Measurements from ENCODE around the gene FLRT1. TPM values are rescaled to one million over a fixed set of nuclear protein-coding genes. Genes with fewer than 3 reads are reported as not detected.
"Not testable (repeated sequence)": the region's sequence is repeated elsewhere in the genome, so short reads cannot be mapped to it uniquely, and the experiment has no call there.

FLRT1 gene
- total RNA-seq, 1 donor from 2014 or later: 1.2 TPM

- no peak for DNase-seq (ENCODE audit: low spot score)
- intact Hi-C loops (cut with DNase I): no loop called here
Observed at GRCh38 chr11:64042301-64042700, 6.6 kb downstream of the FLRT1 start.

DNA sequence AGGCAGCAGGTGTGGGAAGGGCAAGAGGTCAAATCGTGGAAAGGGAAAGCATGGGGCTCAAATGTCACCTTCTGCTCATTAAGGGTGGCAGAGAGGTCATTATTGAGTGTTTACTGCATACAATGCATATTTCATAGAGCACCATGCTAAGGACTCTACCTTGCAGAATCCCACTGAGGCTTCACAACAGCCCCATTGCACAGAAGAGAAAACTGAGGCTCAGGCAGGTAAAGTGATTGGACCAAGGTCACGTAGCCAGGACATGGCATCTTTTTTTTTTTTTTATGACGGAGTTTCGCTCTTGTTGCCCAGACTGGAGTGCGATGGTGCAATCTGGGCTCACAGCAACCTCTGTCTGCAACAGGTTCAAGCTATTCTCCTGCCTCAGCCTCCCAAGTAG lies 7.8 kb downstream of the FLRT1 start:
- DNase-seq (ENCODE audit: low spot score): no peak
- intact Hi-C loops (cut with DNase I): no loop called here

DNA sequence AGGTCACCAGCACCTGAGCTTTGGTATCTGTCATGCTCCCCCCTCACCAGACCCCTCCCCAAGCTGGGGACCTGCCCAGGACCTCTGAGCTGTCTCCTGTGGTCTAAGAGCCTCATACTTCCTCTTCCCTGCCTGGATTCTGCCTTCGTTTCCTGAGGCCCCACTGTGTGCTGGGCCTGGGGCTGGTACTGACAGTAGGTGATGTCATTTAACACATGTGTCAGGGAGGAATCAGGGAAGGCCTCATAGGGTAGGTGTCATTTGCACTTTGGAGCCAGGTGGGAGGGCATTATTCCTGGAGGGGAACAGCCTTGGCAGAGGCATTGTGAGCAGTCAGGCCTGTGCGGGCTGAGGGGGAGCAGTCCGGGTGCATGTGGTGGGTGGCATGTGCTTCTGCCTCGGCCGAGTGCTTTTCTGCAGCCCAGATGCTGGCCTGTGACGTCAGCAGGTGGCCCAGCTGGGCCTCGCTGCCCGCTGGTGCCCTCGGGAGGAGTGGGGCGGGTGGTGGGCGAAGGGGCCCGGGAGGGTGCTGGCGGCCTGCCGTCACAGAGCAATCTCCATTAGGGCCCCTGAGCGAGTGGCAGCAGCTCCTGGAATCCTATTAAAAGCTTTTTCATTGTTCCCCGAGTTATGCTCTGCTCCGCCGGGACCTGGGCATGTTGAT lies 9.1 kb downstream of the FLRT1 start:
- no peak for DNase-seq (ENCODE audit: low spot score)
- intact Hi-C loops (cut with DNase I): no loop called here

- no peak for DNase-seq (ENCODE audit: low spot score)
- intact Hi-C loops (cut with DNase I): no loop called here
Observed at GRCh38 chr11:64045700-64046099, 10.0 kb downstream of the FLRT1 start.

GRCh38 chr11:64047373-64047772 lies 11.6 kb downstream of the FLRT1 start:
- DNase-seq (ENCODE audit: low spot score); intact Hi-C loops (cut with DNase I): not testable (repeated sequence)

DNA sequence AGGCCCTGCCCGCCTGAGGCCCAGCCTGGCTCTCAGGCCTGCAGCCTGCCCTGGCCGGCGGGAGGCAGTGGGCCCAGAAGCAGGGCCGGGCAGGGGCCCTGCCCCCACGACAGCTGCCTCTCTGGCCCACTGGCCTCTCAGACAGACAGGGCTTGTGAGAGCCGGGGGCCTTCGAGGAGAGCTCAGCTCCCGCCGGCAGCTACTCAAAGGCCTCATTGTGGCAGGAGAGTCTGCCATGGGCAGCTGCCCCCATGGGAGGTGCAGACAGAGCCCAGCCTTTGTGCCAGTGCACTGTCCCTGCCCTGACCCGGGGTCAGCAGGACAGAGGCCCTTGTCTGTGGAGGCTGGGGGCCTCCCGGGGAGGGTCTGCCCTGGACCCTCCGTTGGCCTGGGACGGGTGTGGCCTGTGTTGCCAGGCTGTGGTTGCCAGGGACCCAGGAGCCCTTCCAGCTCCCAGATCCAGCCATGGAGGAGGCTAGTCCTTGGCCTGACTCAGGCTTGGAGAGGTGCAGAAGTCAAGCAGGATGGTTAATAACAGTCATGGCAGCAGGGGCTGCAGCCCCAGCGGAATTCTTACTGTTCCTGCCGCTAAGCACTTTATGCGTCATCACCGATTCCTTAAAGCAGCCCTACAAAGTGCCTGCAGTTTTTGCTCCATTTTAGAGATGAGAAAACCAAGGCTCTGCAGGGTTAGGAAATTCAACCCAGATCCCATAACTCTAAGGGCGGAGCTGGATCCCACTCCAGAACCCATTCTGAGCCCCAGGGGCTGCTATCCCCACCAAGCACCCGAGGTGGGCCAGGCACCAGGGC lies 12.5 kb downstream of the FLRT1 start:
- DNase-seq (ENCODE audit: low spot score): no peak
- intact Hi-C loops (cut with DNase I): no loop called here

DNA sequence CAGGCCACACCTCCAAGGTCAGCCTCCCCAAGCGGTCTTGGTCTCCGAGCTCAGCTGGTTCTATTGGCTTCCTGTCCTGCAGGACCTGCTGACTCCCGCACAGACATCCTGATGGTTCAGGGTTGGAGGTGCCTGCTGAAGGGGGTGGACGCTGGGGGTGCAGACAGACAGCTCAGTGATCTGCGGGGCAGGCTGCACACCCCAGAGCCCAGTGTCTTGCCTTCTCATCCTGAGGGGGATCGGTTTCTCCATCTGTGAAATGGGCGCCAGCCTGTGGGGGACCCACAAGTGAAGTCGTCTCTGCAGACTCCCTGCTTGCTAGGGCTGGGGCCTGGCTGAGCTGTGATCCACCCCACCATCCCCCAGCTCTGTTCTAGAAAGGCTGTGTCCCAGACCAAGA lies 13.8 kb downstream of the FLRT1 start:
- intact Hi-C loops (cut with DNase I): no loop called here
- no peak for DNase-seq (ENCODE audit: low spot score)

DNA sequence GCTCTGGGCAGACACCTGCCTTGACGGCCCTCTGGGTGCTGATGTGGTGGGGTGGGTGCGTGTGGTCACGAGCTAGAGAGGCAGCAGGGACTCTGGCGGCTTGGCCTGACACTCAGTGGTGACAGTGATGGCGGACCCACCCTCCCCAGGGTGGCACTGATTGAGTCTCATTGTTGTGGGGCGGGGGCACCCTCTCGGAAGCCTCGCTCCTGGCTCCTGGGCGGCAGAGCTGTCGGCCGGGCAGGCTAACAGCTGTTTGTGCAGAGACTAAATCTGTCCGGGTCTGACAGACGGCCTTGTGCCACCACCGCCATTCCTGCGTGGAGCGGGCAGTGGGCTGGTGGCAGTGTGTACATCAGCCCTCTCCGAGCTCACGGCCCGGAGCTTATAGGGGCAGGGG lies 15.6 kb downstream of the FLRT1 start:
- intact Hi-C loops (cut with DNase I): no loop called here
- no peak for DNase-seq (ENCODE audit: low spot score)

GRCh38 chr11:64052436-64052835 lies 16.7 kb downstream of the FLRT1 start:
- intact Hi-C loops (cut with DNase I): no loop called here

DNA sequence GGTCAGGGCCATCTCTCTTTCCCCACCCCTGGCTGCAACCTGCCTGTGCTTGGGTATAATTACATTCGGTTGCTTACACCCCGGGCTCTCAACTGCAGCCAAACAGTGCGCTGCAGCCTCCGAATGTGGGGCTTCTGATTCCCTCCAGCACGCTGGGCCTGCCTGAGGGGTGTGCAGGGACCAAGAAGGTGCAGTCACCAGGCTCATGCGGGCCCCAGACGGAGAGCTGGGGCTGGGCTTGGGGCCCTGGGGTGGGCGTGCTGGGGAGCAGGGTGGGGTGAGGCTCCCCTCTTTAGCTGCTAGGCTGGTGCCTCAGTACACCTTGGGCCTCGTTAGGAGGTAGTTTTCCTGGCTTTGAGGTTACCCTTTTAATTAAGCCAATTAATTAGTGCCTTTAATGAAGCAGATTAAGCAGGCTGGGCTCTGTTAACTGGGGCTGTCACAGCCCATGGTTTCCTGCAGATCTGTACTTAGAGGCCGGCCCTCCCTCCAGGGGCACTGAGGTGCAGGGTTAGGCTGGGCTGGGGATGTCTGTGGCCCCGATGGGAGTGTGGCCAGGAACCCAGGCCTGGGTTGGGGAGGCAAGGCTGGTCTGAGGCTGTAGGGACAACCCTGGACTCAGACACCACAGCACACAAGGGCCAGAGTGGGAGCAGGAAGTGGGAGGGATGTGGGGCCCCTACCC lies 17.3 kb downstream of the FLRT1 start:
- intact Hi-C loops (cut with DNase I): no loop called here
- DNase-seq (ENCODE audit: low spot score): no peak

More at GRCh38 chr11:64052436-64052835, 16.7 kb downstream of the FLRT1 start:
- DNase-seq (ENCODE audit: low spot score): no peak

- intact Hi-C loops (cut with DNase I): no loop called here
- DNase-seq (ENCODE audit: low spot score): no peak
Observed at GRCh38 chr11:64053699-64054098, 18.0 kb downstream of the FLRT1 start.

DNA sequence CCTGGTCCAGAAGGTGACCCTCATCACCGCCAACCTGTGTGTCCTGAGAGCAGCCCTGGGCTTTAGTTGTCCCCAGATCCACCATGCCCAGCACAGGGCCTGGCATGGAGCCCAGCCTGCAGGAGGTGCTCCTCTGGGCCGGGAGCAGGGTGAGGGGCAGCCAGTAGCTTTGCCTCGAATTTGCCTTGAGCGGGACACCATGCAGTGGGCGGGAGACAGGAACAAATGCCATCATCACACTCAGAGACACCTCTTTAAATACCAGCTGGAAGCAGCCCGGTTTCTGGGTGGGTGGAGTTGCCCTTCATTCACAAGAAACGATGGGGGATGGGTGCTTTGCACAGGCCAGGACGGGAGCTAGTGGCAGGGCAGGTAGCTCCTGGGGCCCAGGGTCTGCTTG lies 19.3 kb downstream of the FLRT1 start:
- peak; percentile 84 for DNase-seq (ENCODE audit: low spot score)
- intact Hi-C loops (cut with DNase I): no loop called here

- no peak for DNase-seq (ENCODE audit: low spot score)
- intact Hi-C loops (cut with DNase I): no loop called here
Observed at GRCh38 chr11:64056213-64056785, 20.6 kb downstream of the FLRT1 start.

DNA sequence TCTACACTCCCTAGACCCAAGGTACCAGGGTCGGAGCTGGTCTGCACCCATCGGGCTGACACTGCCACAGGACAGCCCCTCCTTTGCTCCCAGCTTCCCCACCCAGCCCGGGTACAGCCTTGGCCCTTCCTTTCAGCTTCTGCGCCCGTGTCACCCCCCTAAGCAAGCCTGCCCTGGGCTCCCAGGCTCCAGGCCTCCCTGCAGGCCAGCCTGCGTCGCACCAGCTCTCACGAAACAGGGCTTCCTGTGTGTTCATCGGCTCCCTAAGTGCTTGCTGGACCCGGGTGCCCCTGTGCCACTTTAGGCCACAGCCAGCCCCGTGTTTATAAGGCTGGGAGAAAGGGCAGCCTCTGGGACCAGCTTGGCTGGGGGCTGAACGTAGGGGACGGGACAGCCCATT lies 21.1 kb downstream of the FLRT1 start:
- DNase-seq (ENCODE audit: low spot score): no peak
- intact Hi-C loops (cut with DNase I): no loop called here

GRCh38 chr11:64057890-64058289 lies 22.2 kb downstream of the FLRT1 start:
- DNase-seq (ENCODE audit: low spot score): no peak
- intact Hi-C loops (cut with DNase I): loop anchor here (2.0 kb wide), 1 partner anchor 91 kb away; no protein-coding TSS in a partner anchor

DNA sequence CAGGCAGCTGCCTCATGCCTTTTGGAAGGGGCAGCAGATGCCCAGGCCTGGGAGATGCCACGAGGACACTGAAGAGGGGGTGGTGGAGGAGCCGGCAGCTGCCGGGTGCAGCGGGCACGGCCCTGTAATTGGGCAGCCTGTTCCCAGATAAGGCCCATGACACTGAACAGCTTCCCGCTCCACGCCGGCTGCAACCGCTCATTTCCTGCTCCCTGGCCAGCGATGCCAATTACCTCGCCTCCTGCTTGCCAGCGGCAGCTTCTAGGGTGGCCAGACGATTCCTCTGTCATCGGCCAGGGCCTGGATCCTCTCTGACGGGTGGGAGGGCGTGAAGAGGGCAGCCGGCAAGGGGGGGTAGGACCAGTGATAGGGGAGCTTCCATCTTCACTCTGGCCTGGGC lies 22.8 kb downstream of the FLRT1 start:
- DNase-seq (ENCODE audit: low spot score): peak; percentile 88
- intact Hi-C loops (cut with DNase I): loop anchor here (2.0 kb wide), 1 partner anchor 90 kb away; no protein-coding TSS in a partner anchor

DNA sequence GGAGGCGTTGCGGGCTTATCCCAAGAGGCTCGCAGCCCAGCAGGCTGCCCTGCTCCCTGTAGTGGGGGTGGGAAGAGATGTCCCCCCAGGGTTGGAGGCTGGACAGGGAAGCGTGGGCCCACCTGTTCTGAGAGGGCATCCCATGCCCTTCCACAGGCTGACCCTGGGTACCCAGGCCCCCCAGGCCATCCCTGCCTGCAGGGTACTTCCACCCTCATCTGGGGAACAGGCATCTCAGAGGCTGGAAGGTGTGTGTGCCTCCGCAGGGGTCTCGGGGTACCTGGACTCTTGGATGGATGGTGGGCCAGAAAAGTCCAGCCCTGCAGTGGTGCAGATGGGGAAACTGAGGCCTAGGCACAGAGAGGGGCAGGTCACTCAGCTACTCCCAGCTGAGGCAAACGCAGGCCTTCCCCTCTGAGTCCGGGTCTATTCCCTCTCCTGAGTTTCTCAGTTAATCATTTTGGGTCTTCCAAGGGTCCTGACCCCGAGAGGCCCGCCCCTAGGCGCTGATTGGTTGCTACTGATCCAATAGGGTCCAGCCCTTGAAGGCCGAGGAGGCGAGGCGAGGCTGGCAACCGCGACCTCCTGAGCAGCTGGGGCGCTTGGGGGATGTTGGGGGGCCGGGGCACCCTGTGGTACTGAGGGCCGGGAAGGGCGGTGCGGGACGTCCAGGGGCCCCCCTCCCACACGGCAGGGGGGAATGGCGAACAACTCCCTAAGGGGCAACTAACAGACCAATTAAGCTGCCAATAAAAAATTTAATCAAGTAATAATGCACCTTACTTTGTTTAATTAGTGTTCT lies 23.8 kb downstream of the FLRT1 start:
- no peak for DNase-seq (ENCODE audit: low spot score)
- intact Hi-C loops (cut with DNase I): loop anchor here (2.0 kb wide), 1 partner anchor 89 kb away; no protein-coding TSS in a partner anchor

GRCh38 chr11:64060263-64060860 lies 24.6 kb downstream of the FLRT1 start:
- no peak for DNase-seq (ENCODE audit: low spot score)
- intact Hi-C loops (cut with DNase I): no loop called here

DNA sequence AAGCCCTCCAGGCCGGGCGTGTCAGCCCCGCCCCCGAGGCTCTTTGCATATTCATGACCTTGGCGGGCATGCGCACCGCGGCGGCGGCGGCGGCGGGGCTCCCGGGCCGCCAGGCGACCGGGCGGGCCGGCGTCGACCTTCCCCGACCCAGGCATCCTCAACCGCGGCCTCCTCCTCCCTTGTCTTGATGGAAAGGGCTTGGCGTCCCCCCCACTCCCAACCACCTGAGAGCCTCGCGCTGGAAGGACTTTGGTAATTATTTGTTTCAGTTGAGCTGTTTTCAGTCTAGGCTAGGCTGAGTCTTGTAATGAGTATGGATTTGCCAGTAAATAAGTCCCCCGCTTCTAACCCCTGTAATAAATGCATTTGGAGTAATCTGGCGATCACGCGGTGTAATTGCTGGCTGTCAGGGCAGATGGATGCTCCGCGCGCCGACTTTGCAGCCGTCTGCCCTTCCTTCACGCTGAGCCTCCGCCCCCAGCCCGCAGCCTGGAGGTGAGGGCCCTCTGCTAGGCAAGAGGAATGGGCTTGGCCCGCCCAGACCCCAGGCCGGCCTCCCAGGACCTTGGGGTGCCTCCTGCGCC lies 25.2 kb downstream of the FLRT1 start:
- DNase-seq (ENCODE audit: low spot score): no peak
- intact Hi-C loops (cut with DNase I): no loop called here
